ENCODE measurements around the gene SIDT2.

SIDT2 gene

GRCh38 chr11:117189941-117190544 lies 11.5 kb downstream of the SIDT2 start:
- DNase-seq = no peak

- no peak for DNase-seq
These were observed 13.3 kb downstream of the SIDT2 start for GRCh38 chr11:117191680-117192400.

- no peak for DNase-seq
These were observed 13.9 kb downstream of the SIDT2 start for GRCh38 chr11:117192401-117192875.

GRCh38 chr11:117193130-117194020 lies 14.8 kb downstream of the SIDT2 start:
- DNase-seq = no peak

- DNase-seq = no peak
These were observed 15.7 kb downstream of the SIDT2 start for GRCh38 chr11:117194267-117194666.

GRCh38 chr11:117195258-117195657 lies 16.7 kb downstream of the SIDT2 start:
- no peak for DNase-seq

GRCh38 chr11:117195761-117196160 lies 17.2 kb downstream of the SIDT2 start:
- DNase-seq = no peak

GRCh38 chr11:117197006-117197405 lies 18.5 kb downstream of the SIDT2 start:
- DNase-seq = no peak

- DNase-seq = no peak
These were observed 19.2 kb downstream of the SIDT2 start for GRCh38 chr11:117197516-117198456.

GRCh38 chr11:117198613-117199012 lies 20.1 kb downstream of the SIDT2 start:
- DNase-seq = no peak

GRCh38 chr11:117199053-117199915 lies 20.7 kb downstream of the SIDT2 start, which contains the start of gene TAGLN:
Gene TAGLN, plus strand, starts transcription at chr11:117199370. Its CDS starts 3,644 bp downstream, at chr11:117203014.
- no peak for DNase-seq

GRCh38 chr11:117199916-117200812 lies 21.6 kb downstream of the SIDT2 start:
- DNase-seq = no peak

- DNase-seq = no peak
These were observed 22.5 kb downstream of the SIDT2 start for GRCh38 chr11:117200813-117201657.

GRCh38 chr11:117201658-117202305 lies 23.2 kb downstream of the SIDT2 start:
- DNase-seq = no peak

GRCh38 chr11:117202386-117203068 lies 24.0 kb downstream of the SIDT2 start:
- no peak for DNase-seq

GRCh38 chr11:117203069-117203407 lies 24.5 kb downstream of the SIDT2 start:
- no peak for DNase-seq

- DNase-seq = no peak
These were observed 25.9 kb downstream of the SIDT2 start for GRCh38 chr11:117204283-117205080.
